Endothelial cell of hepatic sinusoid (primary cell): ENCODE data around the gene ZMAT5.
"Not testable (repeated sequence)": the region's sequence is repeated elsewhere in the genome, so short reads cannot be mapped to it uniquely, and the experiment has no call there.

ENCODE experiments used
- in situ Hi-C: cut with HindIII; loops from 2 replicates; pipeline ENCODE4 v1.10.0; 2017; ENCODE audit warnings: low sequenced_read_pairs

The ZMAT5 gene

DNA sequence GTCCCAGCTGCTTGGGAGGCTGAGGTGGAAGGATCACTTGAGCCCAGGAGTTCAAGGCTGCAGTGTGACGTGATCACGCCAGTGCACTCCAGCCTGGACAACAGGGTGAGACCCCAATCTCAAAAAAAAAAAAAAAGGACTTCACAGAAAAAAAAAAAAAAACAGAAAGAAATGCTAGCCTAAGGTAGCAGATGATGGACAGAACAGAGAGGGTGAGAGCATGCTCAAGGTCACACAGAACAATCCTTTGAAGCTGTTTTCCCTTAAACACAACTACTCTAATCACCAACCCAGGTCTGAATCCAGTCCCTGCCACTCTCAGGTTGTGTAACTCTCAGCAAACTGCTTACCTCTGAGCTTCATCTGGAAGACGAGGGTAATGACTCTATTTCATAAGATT, 9.7 kb downstream of the ZMAT5 start:
- in situ Hi-C loops, result no loop called here

DNA sequence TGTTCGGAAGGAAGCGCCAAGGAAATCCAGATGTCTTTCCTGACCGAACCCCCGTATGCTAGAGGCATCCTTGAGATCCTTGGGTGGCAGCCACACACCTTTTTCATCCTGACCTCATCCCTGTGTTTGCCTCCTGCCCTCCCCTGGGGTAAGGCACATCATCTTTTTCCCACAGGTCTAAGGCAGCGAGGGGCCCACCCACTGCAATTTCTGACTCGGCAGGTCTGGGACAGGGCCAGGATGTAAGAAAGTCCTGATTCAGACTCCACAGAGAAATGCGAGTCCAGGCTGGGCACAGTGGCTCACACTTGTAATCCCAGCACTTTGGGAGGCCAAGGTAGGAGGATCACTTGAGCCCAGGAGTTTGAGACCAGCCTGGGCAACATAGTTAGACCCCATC, 10.5 kb downstream of the ZMAT5 start:
- in situ Hi-C loops, result no loop called here

DNA sequence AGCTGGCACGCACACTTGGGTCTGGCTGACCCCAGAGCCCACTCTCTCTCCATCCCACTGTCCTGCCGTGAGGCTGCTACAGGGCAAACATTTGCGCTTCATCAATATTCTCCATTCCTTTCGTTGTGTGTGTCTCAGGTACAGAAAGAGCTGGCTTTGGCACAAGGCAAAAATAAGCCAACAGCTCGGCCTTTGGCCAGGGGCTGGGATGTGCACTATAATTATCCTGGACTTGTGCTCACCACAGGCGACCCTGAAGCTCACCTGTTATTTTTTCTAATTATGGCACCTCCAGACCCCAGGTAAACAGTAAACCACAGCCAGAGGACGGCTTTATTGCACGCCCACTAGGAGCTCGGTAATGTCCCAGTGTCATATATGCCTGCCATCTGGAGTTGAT, 10.9 kb downstream of the ZMAT5 start:
- in situ Hi-C loops, result no loop called here

DNA sequence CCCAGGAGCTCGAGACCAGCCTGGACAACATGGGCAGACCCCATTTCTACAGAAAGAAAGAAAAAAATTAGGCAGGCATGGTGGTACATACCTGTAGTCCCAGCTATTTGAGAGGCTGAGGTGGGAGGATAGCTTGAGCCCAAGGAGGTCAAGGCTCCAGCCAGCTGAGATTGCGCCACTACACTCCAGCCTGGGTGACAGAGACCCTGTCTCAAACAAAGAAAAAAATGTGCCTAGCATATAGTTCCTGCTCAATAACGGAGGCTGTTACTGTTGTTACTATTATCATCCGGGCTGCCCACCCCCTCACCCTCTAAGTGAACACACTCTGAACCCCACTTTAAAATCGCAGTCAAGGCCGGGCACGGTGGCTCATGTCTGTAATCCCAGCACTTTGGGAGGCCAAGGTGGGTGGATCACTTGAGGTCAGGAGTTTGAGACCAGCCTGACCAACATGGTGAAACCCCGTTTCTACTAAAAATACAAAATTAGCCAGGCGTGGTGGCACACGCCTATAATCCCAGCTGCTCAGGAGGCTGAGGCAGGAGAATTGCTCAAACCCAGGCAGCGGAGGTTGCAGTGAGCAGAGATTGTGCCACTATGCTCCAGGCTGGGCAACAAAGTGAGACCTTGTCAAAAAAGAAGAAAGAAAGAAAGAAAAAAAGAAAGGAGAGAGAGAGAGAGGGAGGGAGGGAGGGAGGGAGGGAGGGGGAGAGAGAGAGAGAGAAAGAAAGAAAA, 12.0 kb downstream of the ZMAT5 start:
- in situ Hi-C loops, result not testable (repeated sequence)

DNA sequence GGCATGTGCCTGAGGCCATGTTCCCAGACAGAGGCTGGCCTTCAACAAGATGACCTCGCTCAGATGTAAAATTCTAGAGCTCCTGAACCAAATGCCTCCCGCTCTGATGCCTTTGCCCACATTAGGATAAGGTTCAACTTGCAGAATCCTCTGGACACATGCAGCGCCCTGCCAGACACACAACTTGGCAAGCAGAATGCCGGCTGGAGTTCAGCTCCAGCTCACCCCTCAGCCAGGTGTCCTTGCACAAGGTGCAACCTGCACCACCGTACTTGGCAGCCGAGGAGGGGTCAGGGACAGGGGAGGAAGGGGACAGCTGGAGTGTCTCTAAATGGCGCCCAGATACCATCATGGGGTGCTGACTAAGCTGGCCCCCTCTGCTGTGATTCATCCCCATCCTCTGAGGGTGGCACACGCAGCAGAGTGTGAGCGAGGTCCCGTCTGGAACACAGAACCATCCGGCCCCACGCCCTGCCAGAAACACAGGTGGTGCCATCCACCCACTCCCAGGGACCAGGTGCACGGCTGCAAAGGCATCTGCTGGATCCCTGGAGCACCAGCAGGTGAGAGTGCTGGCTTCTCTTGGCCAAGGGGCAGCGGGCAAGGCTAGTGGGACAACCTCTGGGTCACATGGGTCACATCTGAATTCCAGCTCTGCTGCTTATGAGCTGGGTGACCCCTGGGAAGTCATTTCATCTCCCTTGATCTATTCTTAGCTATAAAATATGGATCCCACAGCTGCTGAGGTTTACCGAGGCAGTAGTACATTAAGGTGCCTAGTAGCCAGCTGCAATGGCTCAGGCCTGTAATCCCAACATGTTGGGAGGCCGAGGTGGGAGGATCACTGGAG, 12.8 kb downstream of the ZMAT5 start:
- in situ Hi-C loops, result no loop called here

DNA sequence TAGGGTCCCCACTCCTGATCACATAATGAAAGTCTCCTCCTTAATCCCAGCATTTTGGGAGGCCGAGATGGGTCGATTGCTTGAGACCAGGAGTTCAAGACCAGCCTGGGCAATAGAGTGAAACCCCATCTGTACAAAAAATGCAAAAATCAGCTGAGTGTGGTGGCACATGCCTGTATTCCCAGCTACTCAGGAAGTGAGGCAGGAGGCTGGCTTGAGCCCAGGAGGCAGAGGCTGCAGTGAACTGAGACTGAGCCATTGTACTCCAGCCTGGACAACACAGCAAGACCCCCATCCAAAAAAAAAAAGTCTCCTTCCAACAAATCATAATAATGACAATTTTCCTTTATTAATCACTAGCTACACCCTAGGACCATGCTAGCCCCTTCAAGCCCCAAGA, 15.1 kb downstream of the ZMAT5 start:
- in situ Hi-C loops, result no loop called here

DNA sequence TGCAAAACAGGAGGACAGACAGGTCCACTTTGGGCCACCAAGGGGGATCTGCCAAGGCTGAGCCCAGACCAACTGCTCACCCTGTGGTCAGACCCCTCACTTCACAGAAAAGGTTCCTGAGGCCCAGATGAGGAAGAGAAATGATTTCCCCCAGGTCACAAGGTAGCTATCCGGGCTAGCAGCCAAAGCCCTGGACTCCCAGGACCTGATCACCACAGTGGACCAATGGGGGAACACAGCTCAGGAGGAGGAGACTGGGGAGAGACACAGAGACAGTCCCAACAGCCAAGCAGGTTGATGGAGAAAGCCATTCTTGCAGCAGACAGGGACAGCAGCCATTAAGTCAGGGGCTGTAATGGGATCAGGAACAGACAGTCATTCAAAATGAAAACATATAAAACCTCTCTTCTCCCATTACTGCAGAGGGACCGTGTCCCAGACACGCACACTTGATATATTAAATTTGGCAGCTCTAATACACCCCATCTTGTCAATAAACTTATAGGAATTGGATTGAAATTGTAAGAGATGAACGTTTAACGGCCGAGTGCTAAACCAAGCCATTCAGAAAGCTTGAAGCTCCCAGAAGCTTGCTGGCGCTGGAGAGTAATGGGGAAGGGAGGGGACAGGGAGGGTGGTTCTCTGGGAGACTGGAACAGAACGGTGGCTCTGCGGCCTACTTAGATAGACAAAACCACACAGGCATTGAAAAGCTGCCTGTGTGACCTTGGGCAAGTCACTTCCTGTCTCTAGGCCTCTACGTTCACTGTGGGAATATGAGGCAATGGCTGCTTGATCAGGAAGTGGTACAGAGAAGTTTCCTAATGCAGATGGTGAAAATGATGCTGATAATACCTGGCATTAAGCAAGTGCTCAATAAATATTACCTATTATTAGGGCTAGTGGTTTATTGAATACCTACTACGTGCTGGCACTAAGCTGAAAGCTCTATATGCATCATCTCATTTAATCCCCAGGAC, 16.0 kb downstream of the ZMAT5 start:
- in situ Hi-C loops, result no loop called here

DNA sequence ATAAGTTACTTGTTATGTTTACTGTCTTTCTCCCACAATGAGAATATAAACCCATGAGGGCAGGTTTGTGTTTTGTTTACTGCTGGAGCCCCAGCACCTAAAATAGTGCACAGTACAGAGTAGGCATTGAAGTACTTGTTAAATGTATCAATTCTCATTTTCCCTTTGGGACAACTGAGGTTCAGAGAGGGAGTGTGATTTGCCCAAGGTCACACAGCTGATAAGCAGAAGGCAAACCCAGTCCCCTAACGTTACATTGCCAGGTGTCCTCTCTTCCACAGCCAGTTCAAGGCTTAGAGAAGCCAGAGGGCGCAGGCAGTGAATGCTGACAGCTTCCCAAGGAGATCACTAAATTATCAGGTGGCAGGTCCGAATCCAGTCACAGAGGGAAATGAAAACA, 16.8 kb downstream of the ZMAT5 start:
- in situ Hi-C loops, result no loop called here

DNA sequence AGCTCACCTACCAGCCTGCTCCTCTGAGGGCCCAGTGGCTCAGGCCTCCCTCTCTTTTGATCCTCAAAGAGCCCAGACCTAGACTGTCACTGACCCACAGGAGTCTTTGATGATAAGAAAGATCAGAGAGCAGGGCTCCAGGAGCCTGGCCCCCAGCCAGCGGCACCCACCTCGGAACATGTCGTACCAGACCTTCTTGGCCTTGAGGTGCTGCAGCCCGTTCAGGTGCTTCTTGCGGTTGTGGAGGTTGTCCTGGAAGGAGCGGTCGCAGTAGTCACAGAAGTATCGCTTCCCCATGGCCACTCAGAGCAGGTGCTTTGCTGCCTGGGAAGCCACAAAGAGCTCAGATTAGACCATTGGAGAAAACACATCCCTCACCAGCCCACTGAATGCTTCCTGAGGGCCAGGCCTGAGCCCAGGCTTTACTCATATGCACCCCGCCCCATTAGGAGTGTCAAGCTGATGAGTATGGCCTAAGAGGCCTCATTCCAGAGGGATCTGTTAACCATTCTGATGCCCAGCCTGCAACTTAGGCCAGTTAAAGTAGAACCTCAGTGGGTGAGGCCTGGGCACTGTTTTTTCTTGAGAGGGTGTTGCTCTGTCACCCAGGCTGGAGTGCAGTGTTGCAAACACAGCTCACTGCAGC, 18.4 kb downstream of the ZMAT5 start:
- in situ Hi-C loops, result no loop called here

DNA sequence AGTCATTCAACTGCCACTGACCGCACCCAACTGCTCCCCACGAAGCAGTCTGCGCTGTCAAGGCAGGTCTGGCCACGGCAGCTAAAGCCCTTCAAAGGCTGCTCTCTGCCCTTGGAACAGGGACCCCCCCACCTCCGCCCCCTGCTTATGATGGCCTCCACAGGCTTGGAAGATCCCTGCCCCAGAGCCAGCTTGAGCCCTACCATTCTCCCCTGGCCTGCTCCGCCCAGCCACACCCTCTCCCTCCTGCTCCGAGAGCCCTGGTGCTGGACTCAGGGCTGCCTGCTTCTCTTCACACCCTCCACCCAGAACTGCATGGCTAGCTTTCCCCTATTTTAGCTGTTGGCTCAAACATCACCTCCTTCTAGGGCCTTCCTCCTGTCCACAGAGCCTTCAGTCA, 19.0 kb downstream of the ZMAT5 start:
- in situ Hi-C loops, result no loop called here

DNA sequence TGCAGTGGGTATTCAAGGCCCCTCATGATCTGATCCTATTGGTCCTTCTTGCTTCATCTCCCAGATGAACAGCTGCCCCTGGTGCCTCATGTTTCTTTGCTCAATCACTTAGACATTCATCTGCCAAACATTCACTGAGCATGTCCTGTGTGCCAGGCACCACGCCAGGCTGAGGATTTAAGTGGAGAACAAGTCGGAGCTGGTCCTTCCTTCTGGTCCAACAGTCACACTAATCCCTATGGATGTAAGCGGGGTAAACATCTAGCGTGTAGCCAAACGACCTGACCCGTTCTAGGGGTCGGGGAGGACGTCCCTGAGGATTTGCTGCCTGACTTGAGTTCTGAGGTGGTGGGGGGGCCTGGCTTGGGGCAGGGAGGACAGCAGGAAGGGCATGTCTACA, 21.9 kb downstream of the ZMAT5 start:
- in situ Hi-C loops, result no loop called here

DNA sequence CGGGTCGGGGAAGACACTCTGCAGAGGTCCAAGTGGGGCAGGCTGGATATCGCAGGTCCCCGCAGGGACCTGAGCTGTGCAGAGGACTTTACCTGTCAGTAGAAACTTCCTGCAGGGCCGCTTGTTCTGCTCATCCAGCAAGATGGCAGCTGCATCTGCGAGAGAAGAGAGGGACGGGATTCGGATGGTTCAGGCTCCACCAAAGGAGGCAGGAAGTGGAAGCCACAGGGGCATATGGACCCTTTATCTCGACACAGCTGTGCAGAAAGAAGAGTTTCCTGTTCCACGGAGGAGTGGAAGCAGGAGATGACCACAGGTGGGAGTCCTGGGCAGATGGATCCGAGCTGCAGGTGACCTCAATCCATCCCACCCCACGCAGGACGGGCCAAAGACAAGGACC, 24.5 kb downstream of the ZMAT5 start:
- in situ Hi-C loops, result no loop called here

DNA sequence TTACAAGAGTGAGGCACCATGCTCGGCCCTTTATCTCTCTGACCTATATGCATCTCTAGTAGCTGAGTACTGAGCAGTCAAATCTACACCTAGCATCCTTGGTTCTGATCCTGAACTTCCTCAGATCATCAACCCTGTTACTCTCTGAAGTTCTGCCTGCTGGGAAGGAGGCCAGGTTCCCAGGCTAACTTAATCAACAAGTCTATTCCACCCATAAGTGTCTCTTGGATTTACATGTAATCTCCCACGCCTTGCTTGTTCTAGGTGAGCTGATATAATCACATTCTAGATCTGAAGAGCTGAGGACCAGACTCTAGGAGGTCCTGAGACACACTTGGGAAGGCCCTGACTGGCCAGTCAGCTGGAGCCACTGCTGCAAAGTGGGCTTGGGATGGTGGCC, 24.9 kb downstream of the ZMAT5 start:
- in situ Hi-C loops, result no loop called here

DNA sequence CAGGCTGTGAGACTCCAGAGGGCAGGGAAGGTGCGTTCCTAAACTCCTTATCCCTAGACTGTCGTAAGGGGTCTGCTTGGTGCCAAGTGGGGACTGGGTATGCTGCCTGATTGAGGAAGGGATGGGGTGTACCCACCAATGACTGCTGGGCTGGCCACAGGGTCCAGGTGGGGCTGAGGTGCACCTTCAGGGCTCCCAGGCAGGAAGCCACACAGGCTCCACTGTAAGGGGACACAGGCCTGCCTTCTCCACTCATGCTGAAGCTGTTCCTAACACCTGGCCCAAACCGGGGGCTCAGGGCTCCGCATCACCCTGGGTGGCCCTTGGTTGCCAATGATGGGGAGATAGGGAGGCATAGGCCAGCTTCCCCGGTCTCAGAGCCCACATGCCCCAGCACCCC, 26.6 kb downstream of the ZMAT5 start:
- in situ Hi-C loops, result no loop called here

DNA sequence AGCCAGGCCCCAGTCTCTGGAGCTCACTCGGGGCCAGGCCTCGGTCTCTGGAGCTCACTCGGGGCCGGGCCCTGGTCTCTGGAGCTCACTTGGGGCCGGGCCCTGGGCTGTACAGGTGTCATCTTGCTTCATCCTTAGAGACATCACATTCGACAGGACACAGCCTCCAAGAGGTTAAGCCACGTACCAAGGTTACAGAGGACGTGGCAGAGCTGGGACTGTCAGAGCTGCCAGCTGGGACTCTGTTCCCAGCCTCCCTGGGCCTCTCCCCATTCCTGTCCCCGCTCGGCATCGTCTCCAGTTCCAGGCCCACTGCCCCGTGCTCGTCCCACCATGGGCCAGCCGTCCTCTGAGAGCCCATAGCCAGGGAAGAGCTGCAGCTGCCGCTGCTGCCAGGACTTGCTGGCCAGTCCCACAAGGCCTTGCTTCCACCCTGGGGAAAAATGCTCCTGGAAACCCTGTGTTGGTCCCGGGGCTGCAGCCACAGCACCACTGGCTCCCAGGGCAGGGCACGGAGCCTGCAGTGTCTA, 27.4 kb downstream of the ZMAT5 start:
- in situ Hi-C loops, result no loop called here

DNA sequence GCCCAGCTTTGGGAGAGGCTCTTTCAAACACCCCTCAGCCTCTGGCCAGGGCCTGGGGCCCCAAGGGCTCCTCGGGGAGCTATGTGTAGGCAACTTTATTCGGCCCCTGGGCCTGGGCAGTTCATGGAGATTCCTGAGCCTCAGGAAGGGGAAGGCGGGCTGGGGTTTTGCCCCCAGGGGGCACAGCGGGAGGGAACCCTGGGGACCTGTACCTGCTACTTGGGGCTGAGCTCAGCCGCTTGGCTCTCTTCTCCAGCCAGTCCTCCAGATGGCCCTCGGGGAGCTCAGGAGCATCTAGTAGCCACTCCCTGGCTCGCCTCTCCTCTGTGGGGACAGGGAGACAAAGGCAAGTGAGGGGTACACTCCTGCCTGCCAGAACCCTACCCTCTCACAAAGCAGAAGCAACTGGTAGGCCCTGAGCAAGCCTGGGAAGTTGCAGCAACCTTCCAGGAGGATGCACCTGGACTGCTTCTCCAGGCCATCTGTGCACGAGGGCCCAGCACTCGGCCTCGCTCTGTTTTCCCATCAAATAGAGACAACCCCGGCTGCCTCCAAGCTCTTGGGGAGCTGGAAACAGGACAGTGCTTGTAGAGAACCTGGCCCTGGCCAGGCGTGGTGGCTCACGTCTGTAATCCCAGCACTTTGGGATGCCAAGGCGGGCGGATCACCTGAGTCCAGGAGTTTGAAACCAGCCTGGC, 28.5 kb downstream of the ZMAT5 start:
- in situ Hi-C loops, result no loop called here

DNA sequence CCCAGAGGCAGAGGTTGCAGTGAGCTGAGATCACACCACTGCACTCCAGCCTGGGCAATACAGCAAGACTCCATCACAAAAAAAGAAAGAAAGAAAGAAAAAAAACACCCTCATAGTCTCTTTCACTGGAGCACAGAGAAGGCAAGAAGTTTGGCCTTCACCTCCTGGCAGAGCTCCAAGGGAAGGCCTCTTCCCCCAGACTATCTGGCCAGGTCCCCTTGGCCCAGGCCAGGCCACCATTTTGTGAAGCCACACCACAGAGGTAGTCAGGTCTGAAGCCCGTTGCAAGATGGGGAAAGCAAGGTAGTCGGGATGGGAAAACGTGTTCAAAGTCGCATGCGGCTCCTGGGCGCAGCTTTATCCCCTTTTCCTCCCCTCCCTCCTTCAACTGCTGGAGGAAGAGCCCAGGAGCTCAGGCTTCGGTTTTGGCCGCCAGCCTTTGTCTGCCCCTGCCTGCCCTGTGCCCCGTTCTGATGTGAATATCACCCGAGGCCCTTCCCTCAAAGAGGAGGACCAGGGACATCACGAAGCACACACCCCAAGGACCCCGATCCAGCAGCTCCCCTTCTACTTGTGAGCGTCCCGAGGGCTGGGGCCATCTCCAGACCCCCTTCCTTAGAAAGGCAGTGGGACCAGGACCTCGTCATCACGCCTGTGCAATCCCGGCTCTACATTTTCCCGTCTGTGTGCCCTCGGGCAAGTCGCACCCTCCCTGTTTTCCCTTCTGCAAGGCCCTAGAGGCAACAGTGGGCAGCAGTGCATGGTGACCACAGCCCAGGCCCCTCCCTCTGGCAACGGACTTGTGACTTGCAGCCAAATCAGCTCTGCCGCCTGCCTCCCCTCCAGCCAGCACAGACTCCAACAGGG, 29.3 kb downstream of the ZMAT5 start:
- in situ Hi-C loops, result no loop called here

DNA sequence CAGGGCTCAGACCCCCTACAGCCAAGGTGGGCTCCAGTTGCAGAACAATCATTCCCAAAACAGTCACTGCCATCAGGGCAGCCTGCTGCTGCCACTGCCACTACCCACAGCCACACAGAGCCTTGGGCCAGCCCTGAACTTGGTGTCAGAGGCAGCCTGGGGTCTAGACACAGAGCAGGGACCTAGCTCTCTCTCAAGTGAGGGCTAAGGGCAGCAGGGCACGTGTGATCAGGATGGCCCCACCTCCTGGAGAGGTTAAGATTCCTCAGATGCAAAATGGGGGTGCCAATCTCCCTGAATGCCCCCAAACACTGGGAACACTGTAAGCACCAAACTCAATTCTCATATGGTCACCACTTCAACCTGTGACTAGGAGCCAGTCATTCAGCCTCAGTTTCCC, 31.4 kb downstream of the ZMAT5 start:
- in situ Hi-C loops, result no loop called here

DNA sequence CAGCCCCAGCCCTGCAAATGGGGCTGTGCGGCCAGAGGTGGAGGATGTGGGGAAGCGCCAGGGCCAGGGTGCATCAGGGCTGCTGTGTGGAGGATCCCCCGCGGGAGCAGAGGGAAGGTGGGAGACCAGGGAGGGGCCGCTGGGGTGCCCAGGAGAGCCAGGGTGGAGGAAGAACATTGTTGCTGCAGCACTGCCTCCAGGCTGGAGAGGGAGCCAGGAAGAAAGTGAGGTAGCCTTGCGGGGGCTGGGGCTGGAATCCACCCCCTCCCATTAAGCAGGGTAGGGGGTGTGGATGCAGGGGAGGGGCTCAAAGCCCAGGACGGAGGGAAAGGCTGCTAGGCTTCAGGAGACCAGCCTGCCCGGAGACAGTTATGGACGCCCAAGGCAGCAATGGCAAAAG, 32.0 kb downstream of the ZMAT5 start:
- in situ Hi-C loops, result no loop called here
